DMS53 (cell line): ENCODE measurements around the gene TMEM131L.
A peak's percentile ranks its signal among the peaks of the same experiment; 100 is the strongest.

ENCODE experiments used
- DNase-seq: peaks from one replicate; lab custom pipeline; 2025; lab: John Stamatoyannopoulos, UW

Gene TMEM131L

DNA sequence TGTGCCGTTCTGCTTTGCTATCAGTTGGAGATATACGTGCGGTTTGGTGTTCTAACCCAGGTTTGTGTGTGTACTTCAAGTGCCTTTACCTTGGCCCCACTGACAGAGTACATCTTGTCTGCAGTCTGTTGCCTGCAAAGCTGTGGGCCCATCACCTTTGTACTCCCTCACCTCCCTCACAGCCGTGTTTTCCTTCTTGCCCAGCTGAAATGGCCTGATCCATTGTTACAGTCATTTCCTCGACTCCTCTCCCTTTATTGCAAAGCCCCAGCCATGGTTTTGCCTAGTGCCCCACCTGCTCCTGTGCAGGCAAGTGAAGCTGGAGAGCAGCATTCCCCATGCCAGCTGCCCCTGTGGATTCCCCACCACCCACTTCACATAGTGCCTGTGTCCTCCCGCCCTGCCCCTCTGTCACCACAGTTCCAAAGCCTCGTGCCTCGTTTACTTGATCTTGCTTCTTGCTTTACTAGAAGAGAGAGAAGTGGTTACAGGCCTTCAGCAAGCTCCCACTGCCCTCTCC lies 162.7 kb downstream of the TMEM131L start:
- DNase-seq: no peak

DNA sequence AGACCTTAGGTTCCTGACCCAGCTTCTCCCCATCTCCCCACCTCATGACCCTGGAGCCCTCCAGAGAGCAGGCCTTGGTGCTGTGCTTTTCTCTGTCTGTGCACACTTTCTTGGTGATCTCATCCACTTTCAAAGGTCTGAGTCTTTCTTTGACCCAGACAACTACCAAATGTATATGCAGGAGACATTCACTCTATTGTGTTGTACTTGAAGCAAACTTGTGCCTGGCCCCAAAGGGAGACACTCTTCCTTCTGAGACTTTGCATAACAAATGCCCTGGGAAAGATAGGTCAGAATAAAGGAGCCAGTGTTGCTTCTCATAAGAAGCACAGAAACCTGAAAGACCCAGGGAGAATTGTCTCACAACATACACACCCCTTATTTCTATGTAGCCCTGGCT lies 163.6 kb downstream of the TMEM131L start:
- DNase-seq: no peak

DNA sequence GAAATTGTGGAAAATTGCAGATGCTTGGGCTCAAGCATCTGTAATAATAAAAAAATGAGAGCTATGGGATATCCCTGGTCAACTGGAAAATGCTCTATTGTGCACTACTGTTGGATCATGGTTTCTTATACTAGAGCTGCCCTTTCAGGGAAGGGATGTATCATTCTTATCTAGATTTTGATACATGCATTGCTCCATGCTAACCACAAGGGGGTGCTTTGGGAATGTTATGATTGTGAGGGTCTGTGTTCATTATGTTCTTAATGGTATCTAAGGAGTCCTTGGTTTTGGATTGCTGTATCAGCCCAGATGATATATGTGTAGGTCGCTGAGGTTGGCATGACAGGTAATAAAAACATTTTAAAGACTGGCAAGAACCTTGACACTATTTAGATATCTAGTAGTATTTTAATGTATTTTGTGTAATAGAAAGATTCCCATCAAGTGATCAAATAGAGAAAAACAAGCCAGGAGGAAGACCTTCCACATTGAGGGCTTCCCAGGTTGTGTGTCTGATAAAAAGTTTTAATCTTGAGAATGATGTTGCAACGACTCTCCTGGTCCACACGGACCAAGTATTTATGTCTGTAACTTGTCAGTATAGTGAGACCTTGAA lies 168.7 kb downstream of the TMEM131L start:
- peak; percentile 42 for DNase-seq

DNA sequence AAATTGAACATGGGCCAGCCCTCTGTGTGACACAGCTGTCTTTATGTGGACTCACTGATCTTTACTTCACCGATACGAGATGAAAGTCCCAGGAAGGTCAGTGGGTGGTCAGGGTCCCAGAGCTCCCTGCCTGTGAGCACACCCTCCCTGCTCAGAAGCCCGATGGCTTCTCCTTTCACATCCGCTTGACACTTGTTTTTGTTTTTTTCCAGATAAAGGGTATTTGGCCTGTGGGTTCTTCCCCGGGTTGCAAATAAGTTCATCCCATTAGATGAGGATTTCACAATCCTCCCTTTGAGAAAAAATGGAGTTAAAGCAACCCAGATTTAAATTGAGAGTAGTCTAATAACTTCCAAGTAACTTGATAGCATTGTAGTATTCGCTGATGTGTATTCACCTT lies 169.7 kb downstream of the TMEM131L start:
- DNase-seq: no peak

DNA sequence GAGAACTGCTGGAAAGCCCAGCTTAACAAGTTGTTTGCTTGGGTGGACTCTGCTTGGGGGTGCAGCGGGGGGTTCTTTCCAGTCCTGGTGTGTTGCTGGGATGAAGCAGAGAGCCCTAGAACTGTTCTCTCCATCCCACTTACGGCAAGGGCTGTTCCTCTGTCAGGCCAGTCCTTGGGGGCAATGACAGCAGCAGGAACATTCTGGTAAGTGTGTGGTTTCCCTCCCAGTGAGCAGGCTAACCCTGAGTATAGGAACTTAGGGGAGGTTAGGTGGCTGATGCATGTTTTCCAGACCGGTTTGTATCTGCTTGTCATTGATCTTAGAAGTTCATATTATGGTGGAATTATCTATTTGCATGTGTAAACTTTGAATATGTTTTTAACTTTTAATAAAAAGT lies 171.0 kb downstream of the TMEM131L start:
- DNase-seq: no peak

DNA sequence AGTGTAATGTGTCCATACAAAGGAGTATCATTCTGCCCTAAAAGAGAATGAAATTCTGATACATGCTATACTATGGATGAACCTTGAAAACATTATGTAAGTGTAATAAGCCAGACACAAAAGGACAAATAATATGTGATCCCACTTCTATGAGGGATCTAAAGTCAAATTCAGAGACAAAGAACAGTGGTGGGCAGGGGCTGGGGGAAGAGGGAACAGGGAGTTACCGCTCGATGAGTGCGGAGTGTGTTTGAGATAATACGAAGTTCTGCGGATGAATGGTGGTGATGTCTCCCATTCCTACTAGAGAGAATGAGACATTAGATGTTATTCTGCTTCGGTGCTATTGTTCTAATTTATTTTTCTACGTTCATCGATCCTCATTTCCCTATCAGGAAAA lies 171.9 kb downstream of the TMEM131L start:
- DNase-seq: no peak

DNA sequence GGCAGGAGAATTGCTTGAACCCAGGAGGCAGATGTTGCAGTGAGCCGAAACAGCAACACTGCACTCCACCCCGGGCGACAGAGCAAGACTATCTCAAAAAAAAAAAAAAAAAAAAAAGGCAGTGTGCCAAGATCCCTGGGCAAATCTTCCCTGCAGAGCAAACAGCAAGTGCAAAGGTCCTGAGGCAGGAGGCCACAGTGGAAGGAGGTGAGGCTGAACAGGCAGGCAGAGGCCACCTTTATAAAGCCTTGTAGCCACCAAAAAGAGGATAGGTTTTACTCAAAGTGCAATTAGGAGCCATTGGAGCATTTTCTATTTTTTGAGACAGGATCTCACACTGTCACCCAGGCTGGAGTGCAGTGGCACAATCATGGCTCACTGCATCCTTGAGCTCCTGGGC lies 172.8 kb downstream of the TMEM131L start:
- DNase-seq: no peak

DNA sequence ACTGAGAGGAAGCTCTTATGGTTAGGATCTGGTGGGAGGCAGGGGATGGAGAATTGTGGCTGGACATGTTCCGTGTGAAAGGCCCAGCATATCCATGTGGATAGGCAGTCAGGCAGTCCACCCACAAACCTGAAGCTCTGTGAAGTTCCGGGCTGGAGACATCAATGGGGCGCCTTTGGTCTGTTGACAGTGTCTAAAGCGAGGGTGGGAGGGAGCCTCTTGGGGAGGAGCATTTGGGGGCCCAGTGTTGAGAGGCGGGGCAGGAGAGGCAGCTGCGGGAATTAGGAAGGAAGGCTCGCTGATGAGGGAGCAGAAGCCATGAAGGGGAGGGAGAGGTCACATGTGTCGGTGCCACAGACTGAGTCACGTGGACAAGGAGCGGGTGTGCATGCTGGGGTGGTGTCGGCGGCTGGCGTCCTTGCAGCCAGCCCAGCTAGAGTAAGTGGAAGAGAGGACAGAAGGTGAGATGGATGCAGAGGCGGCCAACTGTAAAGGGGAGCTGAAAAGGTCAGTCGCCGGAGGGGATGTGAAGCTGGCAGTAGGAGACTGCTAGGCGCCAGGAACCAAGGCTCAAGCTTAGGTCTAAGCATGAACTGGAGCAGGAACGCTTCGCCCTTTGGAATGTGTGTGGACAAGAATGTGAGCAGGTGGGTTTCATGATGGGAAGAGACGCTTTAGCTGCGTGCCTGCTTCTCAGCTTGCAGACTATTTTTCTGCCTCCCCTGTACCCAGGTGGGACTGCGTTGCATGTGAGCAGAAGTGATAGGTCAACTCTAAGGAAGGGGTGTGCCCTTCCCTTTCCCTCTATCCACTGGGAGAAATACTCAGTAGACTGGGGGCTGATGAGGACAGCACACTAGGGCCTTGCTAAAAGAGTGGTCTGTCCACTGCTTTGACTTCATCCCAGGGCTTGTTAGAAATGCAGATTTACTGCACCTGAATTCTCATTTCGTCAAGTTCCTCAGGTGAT lies 174.0 kb downstream of the TMEM131L start:
- DNase-seq: no peak

DNA sequence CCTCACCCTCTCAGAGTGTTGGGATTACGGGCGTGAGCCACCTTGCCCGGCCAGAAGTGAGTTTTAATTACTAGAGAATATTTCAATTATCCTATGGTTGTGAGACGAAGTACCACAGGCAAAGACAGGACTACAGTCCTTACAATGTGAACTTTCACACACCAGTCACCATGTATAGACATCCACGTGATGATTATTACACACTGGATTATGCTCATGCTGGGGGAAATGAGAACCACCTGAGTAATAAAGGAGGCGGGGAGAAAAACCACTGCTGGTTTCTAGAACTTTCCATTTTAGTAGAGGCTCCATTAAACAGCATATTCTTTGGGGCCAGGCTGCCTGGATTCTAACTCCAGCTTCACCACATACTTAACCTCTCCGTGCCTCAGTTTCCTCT lies 175.4 kb downstream of the TMEM131L start:
- DNase-seq: no peak

DNA sequence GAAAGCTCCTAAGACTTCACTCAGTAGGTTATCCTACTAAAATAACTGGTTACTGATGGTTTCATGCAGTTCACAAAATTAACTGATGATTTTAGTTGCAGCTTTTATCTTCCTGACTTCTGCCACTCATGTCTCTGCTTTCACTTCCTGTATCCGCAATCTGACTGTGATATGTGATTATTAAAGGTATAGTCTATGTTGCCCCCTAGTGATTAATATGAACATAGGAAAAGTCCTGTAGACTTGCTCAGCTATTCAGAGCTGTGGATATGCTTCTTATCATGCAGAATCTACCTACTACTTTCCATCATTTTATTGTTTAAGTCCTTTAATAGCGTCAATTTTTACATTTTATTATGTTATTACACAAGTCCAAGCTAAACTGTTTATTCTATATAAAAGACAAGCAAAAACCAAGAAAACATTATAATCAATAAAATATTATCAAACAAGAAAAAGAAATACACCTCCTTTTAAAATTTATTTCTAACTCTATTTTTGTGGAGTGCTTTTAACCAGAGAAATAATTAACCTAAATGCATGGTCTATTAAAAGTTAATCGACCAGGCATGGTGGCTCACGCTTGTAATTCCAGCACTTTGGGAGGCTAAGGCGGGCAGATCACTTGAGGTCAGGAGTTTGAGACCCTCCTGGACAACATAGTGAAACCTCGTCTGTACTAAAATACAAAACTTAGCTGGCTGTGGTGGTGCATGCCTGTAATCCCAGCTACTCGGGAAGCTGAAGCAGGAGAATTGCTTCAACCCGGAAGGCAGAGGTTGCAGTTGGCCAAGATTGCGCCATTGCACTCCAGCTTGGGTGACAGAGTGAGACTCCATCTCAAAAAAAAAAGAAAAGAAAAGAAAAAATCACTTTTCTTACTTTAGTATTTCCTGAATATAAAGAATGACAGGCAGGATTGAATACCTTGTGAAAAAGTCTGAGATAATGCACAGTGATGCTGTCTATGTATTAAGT lies 177.5 kb downstream of the TMEM131L start:
- peak; percentile 81 for DNase-seq

DNA sequence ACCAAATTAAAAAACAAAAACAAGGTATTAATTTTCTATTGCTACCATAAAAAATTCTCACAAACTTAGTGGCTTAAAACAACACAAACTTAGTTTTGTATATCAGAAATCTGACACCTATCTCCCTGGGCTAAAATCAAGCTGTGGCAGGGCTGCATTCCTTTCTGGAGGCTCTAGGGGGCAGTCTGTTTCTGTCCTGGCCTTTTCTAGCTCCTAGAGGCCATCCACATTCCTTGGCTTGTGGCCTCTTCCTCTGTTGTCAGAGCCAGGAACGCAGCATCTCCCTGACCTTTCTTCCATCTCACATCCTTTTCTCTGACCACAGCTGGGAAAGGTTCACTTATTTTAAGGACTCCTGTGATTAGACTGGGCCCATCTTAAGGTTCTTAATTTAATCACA lies 179.0 kb downstream of the TMEM131L start:
- peak; percentile 23 for DNase-seq

DNA sequence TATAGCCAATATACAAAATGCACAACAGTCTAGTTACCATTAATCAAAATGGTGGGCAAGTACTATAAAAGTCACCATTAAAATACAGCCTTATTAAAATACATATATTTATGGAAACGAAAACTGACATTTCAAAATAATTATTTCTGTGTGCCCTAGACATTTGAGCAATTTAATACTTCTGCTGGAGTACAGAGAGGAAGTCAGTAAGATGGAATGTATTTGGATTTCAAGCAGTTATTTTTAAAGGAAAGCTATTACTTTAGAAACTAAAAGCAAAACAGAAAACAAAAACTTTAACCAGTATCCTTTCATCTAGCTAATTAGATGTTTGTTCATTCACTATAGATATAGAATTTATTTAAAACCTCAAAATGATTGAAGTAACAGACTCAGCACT lies 180.1 kb downstream of the TMEM131L start:
- DNase-seq: no peak

DNA sequence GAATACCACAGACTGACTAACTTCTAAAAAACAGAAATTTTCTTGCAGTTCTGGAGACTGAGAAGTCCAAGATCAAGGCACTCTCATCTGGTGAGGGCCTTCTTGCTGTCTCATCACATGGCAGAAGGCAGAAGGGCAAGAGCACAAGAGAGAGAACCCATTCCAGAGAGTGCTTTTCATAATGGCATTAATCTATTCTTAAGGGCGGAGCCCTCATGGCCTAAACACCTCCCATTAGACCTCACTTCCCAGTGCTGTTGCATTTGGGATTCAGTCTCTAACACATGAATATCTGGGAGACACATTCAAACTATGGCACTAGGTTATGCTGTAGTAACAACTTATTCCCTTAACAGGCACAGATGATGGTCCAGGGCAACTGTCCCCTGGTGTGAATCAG lies 180.8 kb downstream of the TMEM131L start:
- no peak for DNase-seq

DNA sequence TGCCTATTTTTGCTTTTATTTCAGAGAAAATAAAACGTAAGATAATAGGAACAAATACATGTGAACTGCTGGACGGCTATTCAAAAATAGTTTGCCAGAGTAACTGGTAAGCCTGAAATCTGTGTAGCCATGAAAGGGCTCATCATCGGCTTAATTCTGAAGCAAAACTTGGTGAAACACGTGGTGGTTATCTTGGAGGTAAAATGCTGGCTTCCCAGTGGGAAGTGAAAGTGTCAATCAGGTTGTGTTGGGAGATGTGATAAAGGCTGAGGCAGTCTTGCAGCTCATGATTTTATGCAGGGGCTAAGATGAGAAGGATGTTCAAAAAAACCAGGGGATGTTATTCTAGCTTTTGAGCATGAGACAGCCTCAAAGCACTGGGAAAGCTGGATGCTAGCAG lies 181.8 kb downstream of the TMEM131L start:
- no peak for DNase-seq

DNA sequence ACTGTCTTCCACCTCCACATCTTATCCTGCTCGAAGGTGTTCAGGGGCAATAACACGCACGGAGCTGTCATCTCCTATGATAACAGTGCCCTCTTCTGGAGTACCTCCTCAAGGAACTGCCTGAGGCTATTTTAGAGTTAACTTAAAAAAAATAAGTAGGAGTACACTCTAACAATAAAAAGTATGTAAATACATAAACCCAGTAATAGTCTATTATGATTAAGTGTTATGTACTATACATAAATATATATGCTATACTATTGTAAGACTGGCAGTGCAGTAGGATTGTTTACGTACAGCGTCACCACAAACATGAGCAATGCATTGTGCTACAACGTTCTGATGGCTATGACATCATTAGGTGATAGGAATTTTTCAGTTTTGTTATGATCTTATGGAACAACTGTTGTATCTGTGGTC lies 183.4 kb downstream of the TMEM131L start:
- DNase-seq: peak; percentile 24

DNA sequence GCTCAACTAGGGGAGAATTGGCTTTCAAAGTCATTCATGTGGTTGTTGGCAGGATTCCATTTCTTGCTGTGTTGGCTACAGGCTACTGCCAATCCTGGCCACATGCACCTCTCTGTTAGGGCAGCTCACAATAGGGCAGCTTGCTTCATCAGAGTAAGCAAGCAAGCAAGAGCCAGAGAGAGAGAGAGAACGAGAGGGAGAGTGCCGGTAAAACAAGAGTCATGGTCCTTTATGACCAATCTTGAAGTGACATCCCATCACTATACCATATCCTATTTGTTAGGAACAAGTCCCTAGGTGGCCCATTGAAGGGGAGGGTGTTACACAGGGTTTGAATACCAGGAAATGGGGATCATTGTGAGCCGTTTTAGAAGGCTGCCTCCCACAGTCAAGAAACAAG lies 185.0 kb downstream of the TMEM131L start:
- no peak for DNase-seq

DNA sequence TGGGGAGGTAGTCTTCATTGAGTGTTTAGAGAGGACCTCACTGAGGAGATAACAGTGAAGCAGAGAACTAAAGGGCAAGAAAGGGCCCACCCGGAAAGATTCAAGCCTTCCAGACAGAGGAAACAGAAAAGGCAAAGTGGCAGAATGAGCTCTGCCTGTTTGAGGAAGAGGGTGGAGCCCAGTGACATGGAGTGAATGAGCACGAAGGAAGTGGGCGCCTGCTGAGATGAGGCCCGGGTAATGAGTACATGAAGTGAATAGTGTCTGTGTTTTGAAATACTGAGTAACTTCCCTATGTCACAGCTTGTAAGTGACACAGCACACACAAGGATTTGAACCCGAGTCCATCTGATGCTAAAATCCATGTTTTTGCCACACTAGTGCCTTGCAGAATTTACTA lies 185.4 kb downstream of the TMEM131L start:
- DNase-seq: no peak

DNA sequence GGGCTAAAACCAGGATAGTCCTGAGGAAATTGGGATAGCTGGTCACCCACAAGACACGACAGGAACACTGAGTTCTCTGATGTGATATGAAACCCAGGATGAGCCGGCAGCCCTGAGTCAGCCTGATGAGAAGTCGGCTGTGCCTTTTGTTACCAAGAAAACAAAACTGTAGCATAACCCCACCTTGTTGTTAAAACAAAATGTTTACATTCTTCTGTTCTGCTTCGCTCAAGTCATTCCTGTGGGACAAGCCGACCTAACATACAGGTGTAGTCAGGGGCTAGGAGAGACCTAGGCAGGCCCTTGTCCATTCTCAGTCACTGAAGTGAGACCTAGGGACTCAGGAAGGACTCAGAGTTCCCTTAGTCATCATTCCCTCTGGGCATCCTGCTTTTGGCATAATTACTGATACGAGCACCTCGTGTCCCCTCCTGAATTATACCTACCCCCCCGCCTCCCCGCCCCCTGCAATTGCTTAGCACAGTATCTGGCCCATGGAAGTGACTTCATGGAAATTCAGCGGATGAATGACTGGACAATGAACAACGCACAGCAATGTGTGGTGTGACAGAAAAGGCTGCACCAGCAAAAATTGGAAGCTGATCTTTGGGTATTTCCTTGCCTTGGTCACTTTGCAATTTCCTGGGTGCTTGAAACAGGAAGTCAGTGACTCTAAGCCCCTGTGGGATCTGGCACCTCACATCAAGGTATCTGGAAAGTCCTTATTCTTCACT lies 186.1 kb downstream of the TMEM131L start:
- no peak for DNase-seq

DNA sequence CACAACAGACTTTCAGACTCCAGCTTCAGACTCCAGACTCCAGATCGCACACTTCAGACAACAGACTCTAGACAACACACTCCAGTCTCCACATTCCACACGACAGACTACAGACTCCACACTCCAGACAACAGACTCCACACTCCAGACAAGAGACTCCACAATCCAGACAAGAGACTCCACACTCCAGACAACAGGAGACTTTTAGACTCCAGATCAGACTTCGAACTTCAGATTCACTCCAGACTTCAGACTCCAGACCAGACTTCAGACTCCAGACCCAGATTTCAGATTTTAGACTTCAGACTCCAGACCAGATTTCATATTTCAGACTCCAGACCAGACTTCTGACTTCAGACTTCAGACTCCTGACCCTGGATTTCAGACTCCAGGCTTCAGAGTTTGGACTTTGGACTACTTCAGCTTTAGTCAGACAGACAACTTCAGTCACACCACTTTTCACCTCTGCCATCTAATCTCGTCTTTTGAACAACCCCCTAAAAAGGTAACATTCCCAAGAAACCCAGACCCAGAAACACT lies 188.9 kb downstream of the TMEM131L start:
- no peak for DNase-seq

DNA sequence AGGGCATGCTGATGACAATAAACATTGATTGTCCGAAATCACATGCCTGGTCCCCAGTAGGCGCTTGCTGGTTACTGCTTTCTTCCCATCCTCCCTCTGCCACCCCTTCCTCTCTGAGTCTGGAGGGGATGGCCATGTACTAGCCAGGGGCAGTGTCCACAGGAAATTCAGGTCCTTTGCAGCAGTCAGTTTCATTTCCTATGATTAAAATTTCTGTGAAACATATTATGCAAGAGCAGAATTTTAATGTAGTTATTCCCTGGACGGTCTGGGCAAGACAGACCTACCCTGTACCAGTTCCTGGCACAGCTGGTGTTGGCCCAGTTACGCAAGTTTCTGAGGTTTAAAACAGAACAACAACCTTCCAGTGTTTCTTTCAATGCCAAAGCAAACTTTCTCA lies 189.8 kb downstream of the TMEM131L start:
- DNase-seq: no peak

DNA sequence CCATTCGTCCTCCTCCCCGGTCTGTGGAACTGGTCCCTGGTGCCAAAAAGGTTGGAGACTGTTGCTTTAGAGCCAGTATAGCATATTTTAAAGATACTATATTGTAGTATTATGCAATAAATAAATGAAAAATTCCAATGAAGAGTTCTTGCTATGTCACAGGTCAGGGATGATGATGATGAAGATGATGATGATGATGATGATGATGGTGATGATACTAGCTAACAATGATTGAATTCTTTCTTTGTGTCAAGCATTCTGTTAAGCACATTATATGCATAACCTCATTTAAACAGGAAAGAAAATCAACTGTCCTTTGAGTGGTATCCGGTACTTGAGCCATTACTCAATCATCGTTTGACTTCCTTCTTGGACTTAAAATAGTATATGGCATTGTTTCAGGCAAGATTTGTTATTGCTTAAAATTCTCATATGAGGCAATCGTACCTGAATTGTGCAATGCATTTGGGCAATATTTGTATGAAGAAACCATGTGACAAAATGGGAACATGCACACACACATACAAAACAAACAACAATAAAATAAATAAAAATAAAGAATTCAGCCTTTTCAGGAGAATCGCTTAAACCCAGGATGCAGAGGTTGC lies 195.2 kb downstream of the TMEM131L start:
- no peak for DNase-seq
